Inflammatory macrophage treated with lipopolysaccharide for 4 hours (primary cell): ENCODE data around the gene FHOD3.

Source experiments
- DNase-seq: peaks from one replicate; pipeline ENCODE4 v3.0.0-alpha.2; 2020

The FHOD3 gene

DNA sequence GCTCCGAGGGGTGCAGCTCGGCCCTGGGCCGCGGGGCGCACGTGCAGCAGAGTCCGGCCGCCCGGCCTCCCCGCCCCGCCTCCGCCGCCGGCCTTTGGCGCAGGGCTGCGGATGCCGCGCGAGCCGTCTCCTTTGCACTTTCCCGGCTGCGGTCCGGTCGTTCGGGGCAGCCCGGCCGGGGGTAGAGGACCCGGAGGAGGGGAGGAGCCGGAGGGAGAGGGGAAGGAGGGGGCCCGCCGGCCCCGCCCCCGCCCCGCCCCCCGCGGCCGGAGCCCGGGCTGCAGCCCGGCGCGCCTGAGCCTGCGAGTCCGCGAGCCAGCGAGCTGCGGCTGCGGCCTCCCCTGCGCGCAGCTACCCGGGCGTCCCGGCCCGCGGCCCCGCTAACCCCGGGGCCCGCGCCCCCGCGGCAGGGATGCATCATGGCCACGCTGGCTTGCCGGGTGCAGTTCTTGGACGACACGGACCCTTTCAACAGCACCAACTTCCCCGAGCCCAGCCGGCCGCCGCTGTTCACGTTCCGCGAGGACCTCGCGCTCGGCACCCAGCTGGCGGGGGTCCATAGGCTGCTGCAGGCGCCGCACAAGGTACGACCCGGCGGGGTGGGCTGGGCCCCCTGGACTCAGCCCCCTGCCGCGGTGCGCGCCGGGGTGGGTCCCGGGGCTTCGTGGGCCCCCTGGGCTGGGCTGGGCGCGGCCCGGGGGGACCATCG, at the start of gene FHOD3:
Gene FHOD3, plus strand, starts transcription at position 297 of the 709 bp plus-strand sequence. Its CDS starts 123 bp downstream, at position 420.
- no peak for DNase-seq

- DNase-seq: no peak
These were observed 48.1 kb upstream of the FHOD3 start for GRCh38 chr18:36249392-36249791.

DNA sequence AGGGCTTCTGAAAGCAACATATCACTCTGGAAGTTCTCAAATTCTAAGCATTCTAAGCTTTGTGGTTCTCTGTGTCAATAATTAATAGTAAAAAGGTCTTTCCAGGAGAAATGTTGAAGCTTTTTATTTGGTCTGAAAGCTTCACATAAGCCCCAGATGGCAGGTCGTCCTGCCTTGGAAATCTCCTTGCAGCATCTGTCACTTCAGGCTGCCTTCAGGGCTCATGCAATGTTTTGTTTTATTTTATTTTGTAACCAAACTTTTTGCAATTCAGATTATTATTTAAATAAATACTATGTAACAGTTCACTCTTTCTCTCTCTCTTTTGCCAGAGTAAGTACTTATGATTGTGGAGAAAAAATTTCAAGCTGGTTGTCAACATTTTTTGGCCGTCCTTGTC, 46.7 kb upstream of the FHOD3 start:
- DNase-seq: no peak

DNA sequence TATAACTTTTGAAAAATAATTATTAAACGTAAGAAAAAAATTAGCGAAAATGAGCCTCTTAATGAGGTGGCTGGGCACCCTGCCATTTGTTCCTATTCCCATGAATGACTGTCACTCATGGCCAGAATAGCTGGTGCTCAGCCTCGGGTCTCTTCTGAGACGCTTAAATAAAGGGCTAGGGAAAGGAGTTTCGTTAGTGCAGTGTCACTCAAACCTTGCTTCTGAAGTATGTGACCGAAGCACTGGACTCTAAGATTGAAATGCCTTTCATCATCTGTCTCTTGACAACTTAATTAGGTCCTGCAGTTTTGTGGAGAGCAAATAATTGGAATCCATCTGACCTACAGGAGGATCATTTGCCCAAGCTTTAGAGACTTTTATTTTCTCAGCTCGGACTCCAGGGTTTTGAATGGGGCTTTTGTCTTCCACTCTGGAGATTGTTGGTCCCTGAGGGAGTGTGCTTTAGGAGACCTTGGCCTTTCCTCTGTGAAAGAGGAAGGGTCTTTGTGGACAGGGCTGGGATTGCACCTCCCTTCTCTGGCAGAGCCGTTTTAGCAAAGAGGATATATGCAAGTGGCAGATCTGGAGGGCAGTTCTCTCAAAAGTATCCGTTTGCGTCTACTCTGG, 42.3 kb upstream of the FHOD3 start:
- no peak for DNase-seq

DNA sequence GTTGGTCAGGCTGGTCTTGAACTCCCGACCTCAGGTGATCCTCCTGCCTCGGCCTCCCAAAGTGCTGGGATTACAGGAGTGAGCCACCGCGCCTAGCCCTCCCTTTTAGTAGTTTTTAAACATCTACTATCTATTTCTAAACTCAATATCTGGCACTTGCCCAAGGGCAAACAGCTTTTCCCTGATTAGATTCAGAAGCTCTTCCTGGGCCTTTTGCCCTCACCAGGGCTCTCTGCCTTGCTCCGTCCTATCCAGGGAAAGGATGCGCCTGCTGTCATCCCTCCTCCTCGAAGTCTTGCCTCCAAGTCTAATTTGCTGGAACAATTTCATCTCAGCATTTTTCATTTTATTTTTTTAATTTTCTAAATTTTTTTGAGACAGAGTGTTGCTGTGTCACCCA, 41.4 kb upstream of the FHOD3 start:
- no peak for DNase-seq

GRCh38 chr18:36262971-36263370, 34.5 kb upstream of the FHOD3 start:
- no peak for DNase-seq

- DNase-seq: no peak
These were observed 33.2 kb upstream of the FHOD3 start for GRCh38 chr18:36264283-36264682.

DNA sequence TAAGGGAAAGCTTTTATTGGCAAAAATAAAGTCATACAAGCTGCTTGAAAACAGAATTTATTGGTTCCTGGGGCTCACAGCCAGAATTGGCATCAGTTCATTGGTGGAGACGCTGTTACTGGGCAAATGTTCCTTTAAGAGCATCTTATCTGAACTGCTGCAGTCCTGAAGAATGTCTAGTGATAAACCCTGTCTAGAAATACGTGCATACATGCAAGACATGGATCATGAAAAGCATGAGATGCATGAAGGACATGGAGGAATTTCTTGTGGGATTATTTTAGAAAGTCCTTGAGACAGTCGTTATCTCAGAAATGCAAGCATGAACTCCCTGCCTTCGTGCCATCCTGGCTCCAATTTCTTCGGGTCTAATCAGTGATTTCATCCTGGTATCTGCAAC, 32.5 kb upstream of the FHOD3 start:
- DNase-seq: no peak

GRCh38 chr18:36269157-36269556, 28.4 kb upstream of the FHOD3 start:
- DNase-seq: no peak

GRCh38 chr18:36271153-36271552, 26.4 kb upstream of the FHOD3 start:
- no peak for DNase-seq

DNA sequence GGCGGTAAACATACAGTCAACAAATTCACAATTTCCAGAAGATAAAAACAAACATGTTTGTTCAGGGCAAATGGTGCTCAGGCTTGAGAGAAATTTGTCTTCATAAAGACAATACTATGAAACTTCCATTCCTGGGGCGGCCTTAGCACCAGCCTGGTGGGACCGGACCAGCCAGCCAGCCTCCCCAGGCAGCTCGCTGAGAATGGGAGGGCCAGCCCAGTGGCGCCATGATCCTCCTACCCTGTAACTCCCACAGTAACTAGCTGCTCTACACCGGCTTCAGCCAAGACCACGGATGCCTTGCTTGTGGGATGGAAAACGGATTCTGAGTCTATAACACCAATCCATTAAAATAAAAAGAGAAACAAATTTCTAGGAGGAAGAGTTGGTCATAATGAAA, 24.2 kb upstream of the FHOD3 start:
- no peak for DNase-seq

GRCh38 chr18:36274083-36274715, 23.3 kb upstream of the FHOD3 start:
- no peak for DNase-seq

- no peak for DNase-seq
These were observed 22.0 kb upstream of the FHOD3 start for GRCh38 chr18:36275561-36275960.

- no peak for DNase-seq
These were observed 18.5 kb upstream of the FHOD3 start for GRCh38 chr18:36279001-36279400.

DNA sequence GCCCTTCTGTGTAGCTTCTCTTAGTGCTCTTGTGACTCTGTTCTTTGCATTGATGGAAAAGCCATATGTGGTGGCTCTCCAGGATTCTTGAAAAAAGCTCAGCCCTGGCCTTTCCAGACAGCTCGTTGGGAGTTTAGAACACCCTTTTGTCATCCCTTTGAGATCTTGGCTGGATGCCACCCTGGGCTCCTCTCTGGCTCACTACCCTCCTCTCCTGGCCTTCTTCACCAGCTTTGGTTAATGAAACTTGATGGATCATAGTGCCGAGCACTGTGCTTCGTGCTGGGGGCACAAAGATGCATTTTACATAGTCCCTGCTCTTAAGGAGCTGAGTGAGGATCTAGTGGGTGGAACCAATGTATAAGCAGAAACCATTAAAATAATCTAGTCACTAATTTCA, 15.6 kb upstream of the FHOD3 start:
- DNase-seq: no peak

DNA sequence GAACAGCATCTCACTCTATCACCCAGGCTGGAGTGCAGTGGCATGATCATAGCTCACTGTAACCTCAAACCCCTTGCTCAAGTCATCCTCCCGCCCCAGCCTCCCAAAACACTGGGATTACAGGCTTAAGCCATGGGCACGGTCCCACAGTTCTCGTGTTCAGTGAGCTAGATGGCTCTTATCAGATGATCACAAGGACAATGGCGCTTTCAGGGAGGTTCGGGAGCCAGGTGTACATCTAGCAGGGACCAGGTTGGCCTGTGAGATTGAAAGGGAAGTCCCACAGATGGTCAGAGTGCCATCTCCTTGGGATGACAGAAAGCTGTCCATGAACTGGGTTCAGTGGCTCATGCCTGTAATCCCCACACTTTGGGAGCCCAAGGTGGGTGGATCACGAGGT, 14.1 kb upstream of the FHOD3 start:
- no peak for DNase-seq

DNA sequence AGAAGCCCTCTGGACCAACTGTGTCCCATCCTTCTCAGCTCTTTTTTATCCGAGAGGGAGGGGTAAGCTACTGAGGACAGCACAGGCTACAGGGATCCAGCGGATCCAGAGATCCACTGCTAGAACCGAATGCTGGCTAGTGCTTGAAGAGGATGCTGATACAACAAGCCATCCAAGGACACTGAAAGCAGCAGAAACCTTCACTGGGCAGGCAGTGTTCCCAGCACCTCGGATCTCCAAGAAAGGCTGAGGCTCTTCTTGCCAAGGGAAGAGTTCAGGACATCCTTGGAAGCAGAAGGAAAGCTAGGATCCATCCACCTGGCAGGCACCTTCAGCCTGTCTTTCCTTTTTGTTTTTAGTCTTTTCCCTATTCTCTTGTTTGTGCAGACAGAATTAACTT, 13.2 kb upstream of the FHOD3 start:
- no peak for DNase-seq

GRCh38 chr18:36284671-36285295, 12.7 kb upstream of the FHOD3 start:
- peak; percentile 63 for DNase-seq

DNA sequence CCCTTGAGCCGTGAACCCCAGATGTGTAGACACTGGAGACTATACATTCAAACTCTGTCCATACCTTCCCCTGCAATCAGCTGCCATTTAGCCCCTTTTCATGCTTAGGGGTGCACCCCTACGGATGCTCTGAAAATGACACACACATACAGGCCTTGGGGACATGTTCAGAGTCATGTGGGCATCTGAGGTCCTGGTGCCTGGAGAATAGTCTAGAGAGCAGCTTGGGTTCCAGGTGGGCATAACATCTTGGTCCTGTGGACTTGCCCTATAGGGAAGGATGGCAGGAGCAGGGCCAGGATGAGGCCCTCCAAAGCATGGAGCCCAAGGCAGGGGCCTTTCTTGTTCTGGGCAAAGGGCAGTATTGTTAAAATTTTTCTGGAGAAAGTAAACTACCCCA, 9.9 kb upstream of the FHOD3 start:
- DNase-seq: no peak

DNA sequence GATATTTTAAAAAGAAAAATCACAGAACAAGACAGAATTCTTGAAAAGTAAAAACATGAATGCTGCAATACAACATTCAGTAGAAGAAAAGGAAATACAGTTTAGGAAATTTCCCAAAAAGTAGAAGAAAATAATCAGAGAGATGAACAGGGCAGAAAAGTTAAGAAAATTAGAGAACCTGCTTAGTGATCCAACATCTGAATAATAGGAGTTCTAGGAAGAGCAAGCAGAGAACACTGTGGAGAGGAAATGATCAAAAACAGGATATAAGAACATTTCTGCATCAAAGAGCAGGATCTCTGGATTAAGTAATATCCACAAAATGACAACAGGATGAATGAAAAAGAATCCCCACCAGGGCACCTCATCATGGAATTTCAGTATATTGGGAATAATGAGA, 8.8 kb upstream of the FHOD3 start:
- DNase-seq: no peak

DNA sequence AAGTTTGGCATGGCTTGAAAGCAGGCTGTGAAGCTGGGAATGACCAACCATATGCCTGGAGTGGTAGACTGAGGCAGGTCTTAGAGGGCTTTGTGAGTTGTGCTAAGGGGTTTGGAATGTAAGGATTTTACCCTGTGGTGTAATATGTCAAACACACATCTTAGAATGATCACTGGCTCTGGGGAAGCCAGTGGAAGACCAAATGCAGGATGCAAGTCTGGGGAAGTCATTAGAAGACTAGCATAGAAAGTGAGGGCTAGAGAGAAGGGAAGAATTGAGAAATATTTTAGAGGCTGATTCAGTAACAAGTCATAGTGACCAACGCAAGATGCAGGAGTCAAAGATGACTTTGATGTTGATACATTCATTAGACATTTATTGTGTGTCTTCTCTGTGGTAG, 3.5 kb upstream of the FHOD3 start:
- DNase-seq: no peak

DNA sequence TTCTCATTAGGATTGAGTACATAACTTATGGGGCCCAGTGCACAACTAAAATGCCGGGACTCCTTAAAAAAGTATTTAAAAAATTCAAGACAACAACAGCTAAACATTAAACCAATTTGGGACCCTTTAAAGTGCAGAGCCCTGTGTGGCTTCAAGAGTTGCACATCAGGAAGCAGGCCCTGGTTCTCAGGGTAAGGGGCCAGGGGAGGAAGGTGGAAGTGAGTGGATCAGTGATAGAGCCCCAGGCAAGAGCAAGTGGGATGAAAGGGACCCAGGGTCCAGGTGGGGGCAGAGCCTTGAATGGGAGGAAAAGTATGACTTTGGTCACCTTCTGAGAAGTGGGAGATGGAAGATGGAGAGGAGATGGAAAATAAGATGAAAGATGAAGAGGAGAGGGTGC, 2.3 kb upstream of the FHOD3 start:
- DNase-seq: no peak

GRCh38 chr18:36295880-36296301, 1.6 kb upstream of the FHOD3 start:
- no peak for DNase-seq
